Immature natural killer cell (primary cell): Measurements from ENCODE around the gene MYBPHL. TPM values are rescaled to one million over a fixed set of nuclear protein-coding genes. Genes with fewer than 3 reads are reported as not detected.

ENCODE experiments used
- DNase-seq, 3 donors: peaks; one replicate each; pipeline ENCODE4 v3.0.0; 2022; ENCODE audit warnings: mixed read lengths in 1 of 3
- H3K27ac Mint-ChIP-seq, 6 donors: one replicate each; pipeline ENCODE4 v1.8.0; 2020; ENCODE audit warnings: mixed read lengths in 6 of 6, mild to moderate bottlenecking in 5 of 6, inconsistent platforms in 4 of 6, moderate library complexity in 3 of 6
- H3K27me3 Mint-ChIP-seq, 3 donors: one replicate each; pipeline ENCODE4 v1.8.0; 2020 to 2021; ENCODE audit warnings: low read depth in 3 of 3, mild to moderate bottlenecking in 3 of 3, mixed read lengths in 3 of 3, moderate library complexity in 3 of 3, inconsistent platforms in 1 of 3
- H3K36me3 Mint-ChIP-seq, 3 donors: one replicate each; pipeline ENCODE4 v1.8.0; 2020; ENCODE audit warnings: mixed read lengths in 3 of 3, inconsistent platforms in 2 of 3, mild to moderate bottlenecking in 2 of 3
- H3K4me1 Mint-ChIP-seq, 2 donors: one replicate each; pipeline ENCODE4 v1.8.0; 2020; ENCODE audit warnings: inconsistent platforms in 2 of 2, mild to moderate bottlenecking in 2 of 2, mixed read lengths in 2 of 2, moderate library complexity in 1 of 2
- H3K4me3 Mint-ChIP-seq, 5 donors: one replicate each; pipeline ENCODE4 v1.8.0; 2020; ENCODE audit warnings: mild to moderate bottlenecking in 5 of 5, mixed read lengths in 5 of 5, inconsistent platforms in 3 of 5, moderate library complexity in 3 of 5
- H3K9me3 Mint-ChIP-seq, 6 donors: one replicate each; pipeline ENCODE4 v1.8.0; 2020; ENCODE audit warnings: mild to moderate bottlenecking in 6 of 6, mixed read lengths in 6 of 6, inconsistent platforms in 4 of 6, moderate library complexity in 3 of 6
- polyA plus RNA-seq, 3 donors: library from polyadenylated mRNA; unstranded; fragments of 300-500 nt; fragmentation: Illumina TruSeq; gene quantifications; one replicate each; pipeline ENCODE4 v1.2.3, GENCODE V29; 2021

MYBPHL gene
- polyA plus RNA-seq, 3 donors from 2014 or later = not detected

DNA sequence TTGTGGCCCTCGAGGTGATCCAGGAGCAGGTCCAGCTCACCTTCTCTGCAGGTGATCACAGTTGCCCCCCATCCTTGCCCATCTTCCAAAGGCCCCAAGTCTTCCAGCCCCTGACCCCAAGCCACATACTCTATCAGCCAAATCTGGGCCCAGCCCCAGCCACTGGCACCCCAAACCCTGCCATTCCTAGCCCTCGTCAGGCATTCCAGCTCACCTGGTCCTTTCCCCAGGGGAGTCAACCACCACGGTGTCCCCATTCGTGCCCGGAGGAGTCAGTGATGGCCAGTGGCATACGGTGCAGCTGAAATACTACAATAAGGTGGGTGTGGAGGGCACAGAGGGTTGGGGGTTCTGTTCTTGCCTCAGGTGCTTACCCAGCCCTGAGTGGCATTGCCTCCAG lies 45.2 kb downstream of the MYBPHL start:
- H3K27me3 Mint-ChIP-seq = peaks cover 0 to 2% (median 2%) of the 10 kb centered on the region in 3 donors
- no peaks in the 10 kb centered on the region for H3K9me3 Mint-ChIP-seq
- H3K27ac Mint-ChIP-seq = no peak overlapping the region
- no peaks in the 10 kb centered on the region for H3K4me1 Mint-ChIP-seq
- H3K36me3 Mint-ChIP-seq = peaks cover 0 to 4% (median 3%) of the 10 kb centered on the region in 3 donors
- no peak overlapping the region for H3K4me3 Mint-ChIP-seq
- no peak for DNase-seq

DNA sequence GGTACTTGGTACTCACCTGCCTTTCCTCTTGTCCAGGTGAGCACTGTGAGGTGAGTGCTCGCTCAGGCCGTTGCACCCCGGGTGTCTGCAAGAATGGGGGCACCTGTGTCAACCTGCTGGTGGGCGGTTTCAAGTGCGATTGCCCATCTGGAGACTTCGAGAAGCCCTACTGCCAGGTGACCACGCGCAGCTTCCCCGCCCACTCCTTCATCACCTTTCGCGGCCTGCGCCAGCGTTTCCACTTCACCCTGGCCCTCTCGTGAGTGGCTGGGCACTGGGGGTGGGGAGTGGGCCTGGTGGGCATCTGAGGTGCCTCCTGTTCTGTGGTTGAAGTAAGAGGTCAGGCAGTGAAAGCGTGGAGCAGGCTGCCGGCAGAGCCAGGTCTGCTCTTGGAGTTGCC lies 45.8 kb downstream of the MYBPHL start:
- peaks cover 0 to 4% (median 3%) of the 10 kb centered on the region in 3 donors for H3K36me3 Mint-ChIP-seq
- no peak for DNase-seq
- H3K4me3 Mint-ChIP-seq = no peak overlapping the region
- H3K27me3 Mint-ChIP-seq = peaks cover 0 to 2% (median 2%) of the 10 kb centered on the region in 3 donors
- H3K9me3 Mint-ChIP-seq = no peaks in the 10 kb centered on the region
- no peak overlapping the region for H3K27ac Mint-ChIP-seq
- H3K4me1 Mint-ChIP-seq = no peaks in the 10 kb centered on the region

DNA sequence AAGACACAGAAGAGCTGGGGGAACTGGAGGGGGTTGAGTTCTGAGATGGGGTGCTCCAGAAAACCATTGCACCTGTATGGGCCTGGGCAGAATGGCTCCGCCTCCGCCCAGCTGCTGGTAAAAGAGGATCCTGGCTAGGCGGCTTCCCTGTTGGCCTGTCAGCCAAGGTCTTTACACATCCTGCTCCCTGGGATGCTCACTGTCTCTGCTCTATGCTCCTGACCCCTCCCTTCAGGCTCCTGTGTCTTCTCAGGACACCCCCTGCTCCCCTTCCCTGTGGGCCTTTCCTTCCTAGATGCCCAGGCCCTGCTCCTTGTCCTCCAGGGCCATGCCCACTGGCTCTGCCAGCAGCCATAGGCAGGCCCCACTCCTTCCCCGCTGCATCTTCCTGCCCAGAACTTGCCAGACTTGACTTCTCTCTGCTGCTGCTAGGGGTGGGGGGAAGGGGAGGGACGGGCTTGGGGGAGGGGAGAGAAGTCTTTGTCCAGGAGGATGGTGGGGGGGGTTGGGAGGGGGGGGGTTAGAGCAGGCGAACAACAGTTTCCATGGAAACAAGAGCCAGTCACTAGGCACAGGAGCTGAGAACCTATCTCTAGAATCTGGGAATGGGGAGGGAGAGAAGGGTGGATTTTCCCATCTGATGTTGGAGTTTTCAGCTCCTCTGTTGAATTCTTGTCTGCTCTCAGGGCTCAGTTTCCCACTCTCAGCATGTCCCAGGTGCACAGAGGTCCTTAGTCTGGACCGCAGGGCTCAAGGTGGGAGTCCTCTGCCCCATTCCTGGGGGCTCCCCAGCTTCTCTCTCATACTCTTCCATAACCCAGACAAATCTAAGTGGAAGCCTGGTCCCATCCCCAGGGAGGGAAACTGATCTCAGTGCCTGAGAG lies 46.9 kb downstream of the MYBPHL start:
- DNase-seq = no peak

DNA sequence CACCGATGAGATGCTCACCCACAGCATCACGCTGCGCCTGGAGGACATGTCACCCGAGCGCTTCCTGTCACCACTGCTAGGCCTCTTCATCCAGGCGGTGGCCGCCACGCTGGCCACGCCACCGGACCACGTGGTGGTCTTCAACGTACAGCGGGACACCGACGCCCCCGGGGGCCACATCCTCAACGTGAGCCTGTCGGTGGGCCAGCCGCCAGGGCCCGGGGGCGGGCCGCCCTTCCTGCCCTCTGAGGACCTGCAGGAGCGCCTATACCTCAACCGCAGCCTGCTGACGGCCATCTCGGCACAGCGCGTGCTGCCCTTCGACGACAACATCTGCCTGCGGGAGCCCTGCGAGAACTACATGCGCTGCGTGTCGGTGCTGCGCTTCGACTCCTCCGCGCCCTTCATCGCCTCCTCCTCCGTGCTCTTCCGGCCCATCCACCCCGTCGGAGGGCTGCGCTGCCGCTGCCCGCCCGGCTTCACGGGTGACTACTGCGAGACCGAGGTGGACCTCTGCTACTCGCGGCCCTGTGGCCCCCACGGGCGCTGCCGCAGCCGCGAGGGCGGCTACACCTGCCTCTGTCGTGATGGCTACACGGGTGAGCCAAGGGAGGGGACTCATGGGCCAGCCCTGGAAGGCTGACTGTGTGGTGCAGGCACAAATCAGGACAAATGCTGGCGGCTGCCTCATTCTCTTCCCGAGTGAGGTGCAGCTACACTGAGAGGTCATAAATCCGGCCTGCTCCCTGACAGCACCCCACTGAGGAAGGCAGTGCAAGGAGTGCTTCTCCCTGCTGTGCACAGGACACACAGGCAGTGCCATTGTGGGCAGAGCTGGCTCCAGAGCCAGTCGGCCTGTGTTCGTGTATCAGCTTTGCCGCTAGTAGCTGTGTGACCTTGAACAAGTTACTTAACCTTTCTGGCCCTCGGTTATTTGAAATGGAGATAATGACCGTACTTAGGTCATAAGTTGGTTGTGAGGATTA lies 48.0 kb downstream of the MYBPHL start:
- Mint-ChIP-seq H3K9me3 (no peaks in the 10 kb centered on the region), H3K27me3 (peaks cover 0 to 2% (median 2%) of the 10 kb centered on the region in 3 donors), H3K4me1 (peaks cover 0 to 4% of the 10 kb centered on the region in 2 donors), H3K36me3 (peaks cover 0 to 4% (median 3%) of the 10 kb centered on the region in 3 donors), H3K27ac (no peak overlapping the region), H3K4me3 (no peak overlapping the region)
- DNase-seq = no peak

More for the DNA sequence above, 46.9 kb downstream of the MYBPHL start:
- Mint-ChIP-seq H3K27ac (no peak overlapping the region), H3K9me3 (no peaks in the 10 kb centered on the region), H3K36me3 (peaks cover 0 to 4% (median 3%) of the 10 kb centered on the region in 3 donors), H3K4me3 (no peak overlapping the region), H3K4me1 (no peaks in the 10 kb centered on the region), H3K27me3 (peaks cover 0 to 2% (median 2%) of the 10 kb centered on the region in 3 donors)

DNA sequence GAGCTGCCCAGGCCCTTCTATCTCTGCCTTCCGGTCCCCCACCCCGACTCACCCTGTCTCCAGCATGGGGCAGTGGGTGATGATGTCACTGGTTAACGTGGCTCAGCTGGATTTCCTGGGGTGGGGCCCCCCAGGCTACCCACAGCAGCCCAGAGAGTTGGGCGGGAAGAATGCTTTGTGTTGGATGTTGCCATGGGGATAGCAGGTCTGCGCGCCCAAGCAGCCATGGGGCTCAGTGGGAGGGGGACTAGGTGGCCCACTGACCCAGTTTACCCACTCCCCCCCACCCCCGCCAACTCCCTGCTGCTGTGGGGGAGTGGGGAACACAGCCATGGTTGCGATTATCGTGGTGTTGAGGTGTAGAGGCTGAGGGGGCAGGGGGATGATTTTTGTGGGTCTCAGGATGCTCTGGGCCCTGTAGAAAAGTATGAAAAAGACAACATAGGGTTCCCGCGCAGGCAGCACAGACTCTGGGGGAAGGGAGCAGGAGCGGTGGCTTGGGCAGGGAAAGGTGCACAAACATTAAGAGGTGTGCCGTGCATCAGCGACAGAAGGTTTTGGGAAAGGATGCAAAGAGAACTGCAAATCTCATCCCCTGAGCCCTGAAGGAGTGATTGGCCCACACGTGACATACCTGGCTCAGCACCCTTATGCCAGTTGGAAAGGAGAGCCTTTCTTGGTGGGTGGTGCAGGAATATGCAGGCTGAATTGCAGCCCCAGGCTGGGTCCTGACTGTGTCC lies 49.0 kb downstream of the MYBPHL start:
- no peak for DNase-seq
- peaks cover 0 to 2% (median 0%) of the 10 kb centered on the region in 3 donors for H3K27me3 Mint-ChIP-seq
- no peak overlapping the region for H3K4me3 Mint-ChIP-seq
- H3K36me3 Mint-ChIP-seq = peaks cover 0 to 4% (median 3%) of the 10 kb centered on the region in 3 donors
- H3K9me3 Mint-ChIP-seq = no peaks in the 10 kb centered on the region
- no peak overlapping the region for H3K27ac Mint-ChIP-seq
- peaks cover 0 to 4% of the 10 kb centered on the region in 2 donors for H3K4me1 Mint-ChIP-seq

DNA sequence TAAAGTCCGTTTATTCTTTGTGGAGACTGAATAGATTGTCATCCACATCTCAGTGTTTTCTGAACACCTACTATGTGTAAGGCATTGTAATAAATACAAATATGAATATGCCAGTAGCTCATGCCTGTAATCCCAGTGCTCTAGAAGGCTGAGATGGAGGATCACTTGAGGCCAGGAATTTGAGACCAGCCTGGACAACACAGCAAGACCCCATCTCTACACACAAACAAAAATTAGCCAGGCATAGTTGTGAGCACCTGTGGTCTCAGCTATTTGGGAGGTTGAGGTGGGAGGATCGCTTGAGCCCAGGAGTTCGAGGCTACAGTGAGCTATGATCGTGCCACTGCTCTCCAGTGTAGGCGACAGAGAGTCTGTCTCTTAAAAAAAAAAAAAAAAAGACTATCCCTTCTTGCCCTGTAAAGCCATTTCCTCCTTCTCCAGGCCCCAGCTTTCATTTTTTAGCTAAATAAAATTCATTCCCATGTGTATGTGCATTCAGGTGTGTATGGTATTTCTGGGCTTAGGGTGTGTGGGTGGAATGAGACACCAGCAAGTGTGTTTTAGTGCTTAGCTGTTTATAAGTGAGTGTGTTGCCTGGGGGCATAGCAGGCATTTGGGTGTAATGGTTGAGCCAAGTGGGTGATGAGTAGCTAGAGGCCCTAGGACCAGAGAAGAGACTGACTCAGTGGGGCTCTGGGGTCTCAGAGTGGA lies 49.7 kb downstream of the MYBPHL start:
- peaks cover 0 to 2% (median 0%) of the 10 kb centered on the region in 3 donors for H3K27me3 Mint-ChIP-seq
- H3K4me1 Mint-ChIP-seq = peaks cover 0 to 4% of the 10 kb centered on the region in 2 donors
- H3K27ac Mint-ChIP-seq = peak overlapping the region in 1 of 6 donors; percentile 55
- no peak overlapping the region for H3K4me3 Mint-ChIP-seq
- DNase-seq = no peak
- no peaks in the 10 kb centered on the region for H3K9me3 Mint-ChIP-seq
- H3K36me3 Mint-ChIP-seq = peaks cover 0 to 4% (median 3%) of the 10 kb centered on the region in 3 donors

DNA sequence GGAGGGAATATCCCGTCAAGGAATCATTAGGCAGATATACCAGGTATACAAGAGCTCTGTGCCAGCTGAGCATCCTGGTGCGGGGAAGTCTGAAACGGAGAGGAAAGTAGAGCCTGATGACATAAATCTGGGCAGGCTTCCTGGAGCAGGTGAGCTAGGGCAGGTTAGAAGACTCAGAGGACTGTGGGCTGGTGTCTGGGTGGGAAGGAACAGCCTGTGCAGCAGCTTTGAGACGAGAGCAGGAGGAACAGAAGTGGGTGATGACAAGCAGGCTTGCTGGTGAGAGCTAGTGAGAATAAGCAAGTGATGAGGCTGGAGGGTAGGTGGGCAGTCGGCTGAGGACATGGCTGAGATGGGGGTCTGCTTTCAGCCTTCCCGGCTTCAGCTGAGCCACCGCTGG lies 50.7 kb downstream of the MYBPHL start:
- H3K27me3 Mint-ChIP-seq = peaks cover 0 to 2% (median 0%) of the 10 kb centered on the region in 3 donors
- H3K4me3 Mint-ChIP-seq = no peak overlapping the region
- H3K36me3 Mint-ChIP-seq = peaks cover 0 to 4% (median 3%) of the 10 kb centered on the region in 3 donors
- H3K27ac Mint-ChIP-seq = no peak overlapping the region
- DNase-seq = no peak
- no peaks in the 10 kb centered on the region for H3K9me3 Mint-ChIP-seq
- peaks cover 0 to 11% of the 10 kb centered on the region in 2 donors for H3K4me1 Mint-ChIP-seq

DNA sequence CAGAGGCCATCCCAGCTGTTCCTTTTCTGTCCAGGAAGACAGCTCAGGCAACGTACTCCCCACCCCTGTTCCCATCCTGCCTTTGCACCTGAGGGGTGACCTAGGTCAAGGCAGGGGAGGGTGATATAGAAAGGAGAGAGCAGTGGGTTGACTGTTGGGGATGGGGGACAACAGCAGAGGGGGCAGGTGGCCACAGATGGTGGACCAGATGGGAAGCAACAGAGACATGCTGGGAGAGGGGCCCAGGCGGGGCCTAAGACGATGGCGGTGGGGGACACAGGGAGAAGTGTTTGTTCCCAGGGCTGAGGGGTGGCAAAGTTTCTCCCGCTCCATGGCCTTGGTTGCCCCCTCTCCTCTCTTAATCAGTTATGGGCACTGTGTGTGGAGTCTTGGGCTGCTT lies 51.1 kb downstream of the MYBPHL start:
- Mint-ChIP-seq H3K27ac (no peak overlapping the region), H3K4me3 (no peak overlapping the region)

DNA sequence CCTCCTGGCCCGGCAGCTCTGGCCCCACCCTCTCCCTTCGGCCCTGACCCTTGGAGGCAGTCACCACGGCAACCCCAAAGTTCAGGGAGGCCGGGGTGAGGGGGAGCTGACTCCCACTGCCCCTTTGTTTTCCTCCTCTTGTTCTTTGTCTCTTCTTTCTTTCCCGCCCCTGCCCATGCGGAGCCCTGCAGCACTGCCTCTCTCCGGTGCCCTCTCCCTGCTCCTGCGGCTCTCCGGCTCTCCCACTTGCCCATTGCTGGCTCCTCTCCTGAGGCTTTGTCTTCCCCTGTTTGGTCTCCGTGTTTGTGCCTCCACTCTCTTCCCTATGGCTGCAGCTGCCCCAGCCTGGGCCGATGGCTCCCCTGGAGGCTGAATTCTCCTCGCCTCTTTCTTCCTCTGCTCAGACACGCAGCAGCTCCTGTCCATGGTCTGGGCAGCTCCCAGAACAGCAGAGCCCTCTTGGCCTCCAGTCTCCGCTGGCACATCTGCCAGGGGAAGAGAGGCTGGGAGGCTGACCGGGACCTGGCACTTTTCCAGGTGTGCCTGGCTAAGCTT lies 51.6 kb downstream of the MYBPHL start:
- H3K27me3 Mint-ChIP-seq = peaks cover 0 to 2% (median 0%) of the 10 kb centered on the region in 3 donors
- no peak for DNase-seq
- no peaks in the 10 kb centered on the region for H3K9me3 Mint-ChIP-seq
- peaks cover 0 to 12% of the 10 kb centered on the region in 2 donors for H3K4me1 Mint-ChIP-seq
- H3K36me3 Mint-ChIP-seq = peaks cover 0 to 4% (median 3%) of the 10 kb centered on the region in 3 donors
- H3K4me3 Mint-ChIP-seq = peak overlapping the region in 1 of 5 donors; percentile 38
- H3K27ac Mint-ChIP-seq = no peak overlapping the region

More for the DNA sequence above, 51.1 kb downstream of the MYBPHL start:
- Mint-ChIP-seq H3K36me3 (peaks cover 0 to 4% (median 3%) of the 10 kb centered on the region in 3 donors), H3K9me3 (no peaks in the 10 kb centered on the region), H3K27me3 (peaks cover 0 to 2% (median 2%) of the 10 kb centered on the region in 3 donors), H3K4me1 (peaks cover 0 to 12% of the 10 kb centered on the region in 2 donors)
- no peak for DNase-seq

DNA sequence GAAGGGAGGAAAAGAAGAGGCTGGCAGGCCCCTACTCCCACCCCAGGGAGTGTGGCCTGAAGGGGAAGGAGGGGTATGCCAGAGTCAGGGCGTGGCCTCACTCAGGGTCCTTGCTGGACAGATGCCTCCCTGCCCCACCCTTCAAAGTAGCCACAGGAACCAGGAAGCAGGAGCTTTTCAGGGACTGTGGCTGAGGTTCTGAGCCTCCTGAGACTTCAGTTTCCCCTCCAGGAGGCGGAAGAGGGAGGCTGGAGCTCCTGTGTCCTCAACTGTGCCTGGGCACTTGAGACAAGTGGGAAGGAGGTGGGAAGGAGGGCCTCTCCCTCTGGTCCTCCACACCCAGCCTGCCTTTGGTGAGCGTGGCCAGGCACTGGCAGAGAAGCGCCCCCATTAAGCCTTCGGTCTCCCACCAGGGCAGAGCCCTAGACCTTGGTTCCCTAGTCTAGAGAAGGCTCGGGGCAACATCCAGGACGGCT lies 52.2 kb downstream of the MYBPHL start:
- peaks cover 0 to 2% (median 0%) of the 10 kb centered on the region in 3 donors for H3K27me3 Mint-ChIP-seq
- no peak overlapping the region for H3K4me3 Mint-ChIP-seq
- no peak overlapping the region for H3K27ac Mint-ChIP-seq

DNA sequence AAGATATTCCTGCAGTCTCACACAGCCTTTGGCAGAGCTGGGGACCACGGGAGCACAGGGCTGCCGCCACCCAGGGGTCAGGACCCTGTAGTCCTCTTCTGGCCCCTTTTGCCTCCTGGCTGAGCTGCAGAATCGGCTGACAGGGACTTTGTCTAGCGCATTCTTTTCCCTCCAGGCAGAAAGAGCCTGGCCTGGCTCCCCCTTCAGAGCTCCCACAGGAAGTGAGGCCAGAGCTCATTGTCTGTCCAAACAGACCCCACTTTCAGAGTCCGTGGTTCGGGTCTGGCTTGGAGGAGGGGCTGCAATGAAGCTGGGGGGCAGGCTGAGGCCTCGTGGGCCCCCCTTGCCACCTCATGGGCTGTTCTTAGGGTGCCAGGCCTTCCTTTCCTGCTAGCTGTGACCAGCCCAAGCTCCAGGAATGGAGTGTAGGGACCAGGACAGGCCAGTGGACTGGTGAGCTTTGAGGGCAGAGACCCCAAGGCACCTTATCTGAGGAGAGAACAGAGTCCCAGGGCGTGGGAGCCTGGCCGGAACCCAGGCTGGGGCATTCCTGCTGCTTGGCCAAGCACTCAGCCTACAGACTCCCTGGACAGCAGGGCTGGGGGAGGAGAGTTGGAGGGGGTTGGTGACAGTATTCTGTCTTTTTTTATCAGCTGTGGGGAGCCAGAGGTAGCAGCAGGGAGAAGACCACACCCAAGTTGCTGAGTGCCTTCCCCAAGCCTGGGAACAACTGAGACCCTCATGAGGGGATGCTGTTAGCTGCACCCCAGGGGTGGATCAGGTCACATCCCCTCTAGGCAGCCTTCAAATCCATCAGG lies 52.8 kb downstream of the MYBPHL start:
- no peaks in the 10 kb centered on the region for H3K9me3 Mint-ChIP-seq
- no peaks in the 10 kb centered on the region for H3K36me3 Mint-ChIP-seq
- no peak overlapping the region for H3K27ac Mint-ChIP-seq
- H3K4me1 Mint-ChIP-seq = peaks cover 4 to 17% of the 10 kb centered on the region in 2 donors
- H3K4me3 Mint-ChIP-seq = no peak overlapping the region
- H3K27me3 Mint-ChIP-seq = peaks cover 0 to 2% (median 2%) of the 10 kb centered on the region in 3 donors
- no peak for DNase-seq

More for the DNA sequence above, 52.2 kb downstream of the MYBPHL start:
- H3K36me3 Mint-ChIP-seq = peaks cover 0 to 4% (median 3%) of the 10 kb centered on the region in 3 donors
- DNase-seq = no peak
- peaks cover 0 to 14% of the 10 kb centered on the region in 2 donors for H3K4me1 Mint-ChIP-seq
- no peaks in the 10 kb centered on the region for H3K9me3 Mint-ChIP-seq
